Liver (tissue), 3 donors: ENCODE results near the gene CHST12.

Experiments used
- EGR1 ChIP-seq, 2 donors: IDR thresholded peaks; 2 replicates each; pipeline ENCODE4 v1.6.1; 2016 to 2018; ENCODE audit warnings: antibody characterized with exemption in 2 of 2, low read depth in 2 of 2
- FOXA1 ChIP-seq: IDR thresholded peaks from 2 replicates; pipeline ENCODE4 v1.6.1; 2016; ENCODE audit warnings: antibody characterized with exemption
- FOXA2 ChIP-seq: IDR thresholded peaks from 2 replicates; pipeline ENCODE4 v1.6.1; 2016; ENCODE audit warnings: antibody characterized with exemption
- RAD21 ChIP-seq, 2 donors: IDR thresholded peaks; 2 replicates each; pipeline ENCODE4 v1.6.1; 2016; ENCODE audit warnings: antibody characterized with exemption in 2 of 2, mild to moderate bottlenecking in 2 of 2
- RXRA ChIP-seq, 2 donors: IDR thresholded peaks; 2 replicates each; pipeline ENCODE4 v1.6.1; 2017 to 2018; ENCODE audit warnings: antibody characterized with exemption in 2 of 2, mild to moderate bottlenecking in 1 of 2
- TAF1 ChIP-seq: conservative IDR thresholded peaks from 2 replicates; pipeline ENCODE4 v1.6.1; 2016; ENCODE audit warnings: antibody characterized with exemption, mild to moderate bottlenecking
- TF ChIP-seq, protein P1 (sequence below): fragments of 150-350 bp; IDR thresholded peaks from 2 replicates; pipeline ENCODE4 v1.5.1; 2017; ENCODE audit warnings: improper control_type of control experiment, low read depth, low read length; ENCODE audit not compliant: missing input control
- TF ChIP-seq, protein P2 (sequence below): IDR thresholded peaks from 2 replicates; pipeline ENCODE4 v1.6.1; 2016; ENCODE audit warnings: antibody characterized with exemption
- TF ChIP-seq, protein P3 (sequence below): IDR thresholded peaks from 2 replicates; pipeline ENCODE4 v1.6.1; 2016; ENCODE audit warnings: antibody characterized with exemption
- TF ChIP-seq, protein P4 (sequence below): IDR thresholded peaks from 2 replicates; pipeline ENCODE4 v1.6.1; 2016; ENCODE audit warnings: antibody characterized with exemption, mild to moderate bottlenecking
- donor health status: healthy.
- donor health status: healthy.

DNA sequence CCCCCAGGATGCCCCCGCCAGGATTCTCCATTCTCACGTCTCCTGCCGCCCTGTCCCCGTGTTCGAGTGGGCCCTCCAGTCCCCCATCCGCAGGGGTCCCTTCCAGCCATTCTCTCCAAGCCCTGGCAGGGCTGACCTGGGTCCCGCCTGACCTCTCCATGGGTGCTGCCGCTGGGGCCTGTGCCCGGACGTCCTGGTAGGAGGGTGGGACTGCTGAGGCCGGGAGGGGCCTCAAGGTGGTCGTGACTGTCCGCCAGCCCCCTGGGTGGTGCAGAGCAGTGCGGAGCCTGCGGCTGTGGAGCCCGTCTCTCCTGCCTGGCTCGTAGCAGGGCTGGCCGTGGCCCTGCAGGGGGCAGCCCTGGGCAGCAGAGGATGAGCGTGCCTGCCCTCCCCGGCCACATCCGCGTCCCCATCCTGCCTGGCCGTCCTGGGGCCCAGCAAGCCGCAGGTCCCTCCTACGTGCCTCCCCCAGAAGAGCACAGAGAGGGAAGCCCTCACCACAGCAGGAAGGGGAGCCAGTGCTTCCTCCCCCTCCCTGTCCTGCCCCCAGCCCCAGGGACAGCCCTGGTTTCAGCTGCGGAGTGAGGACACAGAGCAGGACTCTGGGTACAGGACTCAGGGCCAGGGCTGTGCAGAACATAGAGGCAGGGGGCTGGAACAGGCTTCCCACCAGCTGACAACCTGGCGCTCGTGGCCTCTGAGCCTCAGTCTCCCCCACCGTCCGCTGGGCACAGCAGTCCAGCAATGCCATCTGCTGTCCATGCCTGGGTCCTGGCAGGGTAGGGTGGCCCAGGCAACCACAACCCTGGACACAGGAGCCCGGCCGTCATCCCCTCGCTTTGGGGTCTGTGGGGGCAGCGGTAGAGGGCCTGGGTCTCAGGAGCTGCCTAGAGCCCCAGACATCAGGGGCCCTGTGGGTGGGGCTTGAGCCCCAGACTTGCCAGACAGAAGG, 74.3 kb downstream of the CHST12 start:
- TF ChIP-seq, protein P1, sequence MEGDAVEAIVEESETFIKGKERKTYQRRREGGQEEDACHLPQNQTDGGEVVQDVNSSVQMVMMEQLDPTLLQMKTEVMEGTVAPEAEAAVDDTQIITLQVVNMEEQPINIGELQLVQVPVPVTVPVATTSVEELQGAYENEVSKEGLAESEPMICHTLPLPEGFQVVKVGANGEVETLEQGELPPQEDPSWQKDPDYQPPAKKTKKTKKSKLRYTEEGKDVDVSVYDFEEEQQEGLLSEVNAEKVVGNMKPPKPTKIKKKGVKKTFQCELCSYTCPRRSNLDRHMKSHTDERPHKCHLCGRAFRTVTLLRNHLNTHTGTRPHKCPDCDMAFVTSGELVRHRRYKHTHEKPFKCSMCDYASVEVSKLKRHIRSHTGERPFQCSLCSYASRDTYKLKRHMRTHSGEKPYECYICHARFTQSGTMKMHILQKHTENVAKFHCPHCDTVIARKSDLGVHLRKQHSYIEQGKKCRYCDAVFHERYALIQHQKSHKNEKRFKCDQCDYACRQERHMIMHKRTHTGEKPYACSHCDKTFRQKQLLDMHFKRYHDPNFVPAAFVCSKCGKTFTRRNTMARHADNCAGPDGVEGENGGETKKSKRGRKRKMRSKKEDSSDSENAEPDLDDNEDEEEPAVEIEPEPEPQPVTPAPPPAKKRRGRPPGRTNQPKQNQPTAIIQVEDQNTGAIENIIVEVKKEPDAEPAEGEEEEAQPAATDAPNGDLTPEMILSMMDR = peak; percentile 58
- TF ChIP-seq RAD21 (IDR thresholded peaks at IDR 0.05) (peak; percentile 73 to 84), TAF1 (no peak), FOXA1 (no peak), RXRA (IDR thresholded peaks at IDR 0.05) (no peak), FOXA2 (no peak), EGR1 (IDR thresholded peaks at IDR 0.05; ENCODE audit: low read depth in 2 of 2) (no peak)
- TF ChIP-seq, protein P2, sequence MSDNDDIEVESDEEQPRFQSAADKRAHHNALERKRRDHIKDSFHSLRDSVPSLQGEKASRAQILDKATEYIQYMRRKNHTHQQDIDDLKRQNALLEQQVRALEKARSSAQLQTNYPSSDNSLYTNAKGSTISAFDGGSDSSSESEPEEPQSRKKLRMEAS = no peak
- TF ChIP-seq, protein P3, sequence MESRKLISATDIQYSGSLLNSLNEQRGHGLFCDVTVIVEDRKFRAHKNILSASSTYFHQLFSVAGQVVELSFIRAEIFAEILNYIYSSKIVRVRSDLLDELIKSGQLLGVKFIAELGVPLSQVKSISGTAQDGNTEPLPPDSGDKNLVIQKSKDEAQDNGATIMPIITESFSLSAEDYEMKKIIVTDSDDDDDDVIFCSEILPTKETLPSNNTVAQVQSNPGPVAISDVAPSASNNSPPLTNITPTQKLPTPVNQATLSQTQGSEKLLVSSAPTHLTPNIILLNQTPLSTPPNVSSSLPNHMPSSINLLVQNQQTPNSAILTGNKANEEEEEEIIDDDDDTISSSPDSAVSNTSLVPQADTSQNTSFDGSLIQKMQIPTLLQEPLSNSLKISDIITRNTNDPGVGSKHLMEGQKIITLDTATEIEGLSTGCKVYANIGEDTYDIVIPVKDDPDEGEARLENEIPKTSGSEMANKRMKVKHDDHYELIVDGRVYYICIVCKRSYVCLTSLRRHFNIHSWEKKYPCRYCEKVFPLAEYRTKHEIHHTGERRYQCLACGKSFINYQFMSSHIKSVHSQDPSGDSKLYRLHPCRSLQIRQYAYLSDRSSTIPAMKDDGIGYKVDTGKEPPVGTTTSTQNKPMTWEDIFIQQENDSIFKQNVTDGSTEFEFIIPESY = no peak
- TF ChIP-seq, protein P4, sequence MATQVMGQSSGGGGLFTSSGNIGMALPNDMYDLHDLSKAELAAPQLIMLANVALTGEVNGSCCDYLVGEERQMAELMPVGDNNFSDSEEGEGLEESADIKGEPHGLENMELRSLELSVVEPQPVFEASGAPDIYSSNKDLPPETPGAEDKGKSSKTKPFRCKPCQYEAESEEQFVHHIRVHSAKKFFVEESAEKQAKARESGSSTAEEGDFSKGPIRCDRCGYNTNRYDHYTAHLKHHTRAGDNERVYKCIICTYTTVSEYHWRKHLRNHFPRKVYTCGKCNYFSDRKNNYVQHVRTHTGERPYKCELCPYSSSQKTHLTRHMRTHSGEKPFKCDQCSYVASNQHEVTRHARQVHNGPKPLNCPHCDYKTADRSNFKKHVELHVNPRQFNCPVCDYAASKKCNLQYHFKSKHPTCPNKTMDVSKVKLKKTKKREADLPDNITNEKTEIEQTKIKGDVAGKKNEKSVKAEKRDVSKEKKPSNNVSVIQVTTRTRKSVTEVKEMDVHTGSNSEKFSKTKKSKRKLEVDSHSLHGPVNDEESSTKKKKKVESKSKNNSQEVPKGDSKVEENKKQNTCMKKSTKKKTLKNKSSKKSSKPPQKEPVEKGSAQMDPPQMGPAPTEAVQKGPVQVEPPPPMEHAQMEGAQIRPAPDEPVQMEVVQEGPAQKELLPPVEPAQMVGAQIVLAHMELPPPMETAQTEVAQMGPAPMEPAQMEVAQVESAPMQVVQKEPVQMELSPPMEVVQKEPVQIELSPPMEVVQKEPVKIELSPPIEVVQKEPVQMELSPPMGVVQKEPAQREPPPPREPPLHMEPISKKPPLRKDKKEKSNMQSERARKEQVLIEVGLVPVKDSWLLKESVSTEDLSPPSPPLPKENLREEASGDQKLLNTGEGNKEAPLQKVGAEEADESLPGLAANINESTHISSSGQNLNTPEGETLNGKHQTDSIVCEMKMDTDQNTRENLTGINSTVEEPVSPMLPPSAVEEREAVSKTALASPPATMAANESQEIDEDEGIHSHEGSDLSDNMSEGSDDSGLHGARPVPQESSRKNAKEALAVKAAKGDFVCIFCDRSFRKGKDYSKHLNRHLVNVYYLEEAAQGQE = no peak
